GM21515 (cell line): ENCODE measurements around the gene APMAP.
"Not testable (repeated sequence)": the region's sequence is repeated elsewhere in the genome, so short reads cannot be mapped to it uniquely, and the experiment has no call there.

ENCODE experiments used
- ATAC-seq: cut with Tn5 transposase; IDR thresholded peaks from one replicate; pipeline ENCODE4 v1.9.1; 2021; ENCODE audit not compliant: unreplicated experiment

Gene APMAP

GRCh38 chr20:24954151-24954550, 38.4 kb downstream of the APMAP start:
- no peak for ATAC-seq

- ATAC-seq, result no peak
Observed at GRCh38 chr20:24953621-24954133, 38.9 kb downstream of the APMAP start.

- ATAC-seq, result no peak
Observed at GRCh38 chr20:24953209-24953575, 39.4 kb downstream of the APMAP start.

- ATAC-seq, result no peak
Observed at GRCh38 chr20:24952376-24953208, 40.0 kb downstream of the APMAP start.

DNA sequence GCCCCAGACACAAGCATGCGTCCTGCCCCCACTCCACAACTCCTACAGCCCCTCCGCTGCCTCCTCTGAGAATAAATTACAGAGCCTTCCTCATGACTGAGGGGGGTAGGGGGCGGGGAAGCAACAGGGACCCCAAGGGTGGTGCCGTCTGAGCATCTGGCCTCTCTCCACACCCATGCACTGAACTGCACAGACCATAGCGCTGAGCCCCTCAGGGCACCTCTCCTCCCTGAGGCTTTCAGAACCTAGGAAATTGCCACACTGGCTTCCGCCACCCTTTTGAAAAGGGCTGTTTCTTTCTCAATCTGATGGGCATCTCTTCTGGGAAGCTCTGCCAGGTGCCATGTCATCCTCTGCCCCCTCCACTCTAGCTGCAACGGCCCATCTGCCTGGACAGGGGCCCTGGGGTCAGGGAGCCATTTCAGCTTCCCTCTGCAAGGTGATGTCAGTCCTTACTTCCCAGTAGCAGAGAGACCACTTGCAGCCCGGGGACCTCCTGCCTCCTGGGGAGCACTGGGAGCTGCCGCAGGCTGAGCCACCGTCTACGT, 40.9 kb downstream of the APMAP start:
- no peak for ATAC-seq

- no peak for ATAC-seq
Observed at GRCh38 chr20:24950836-24951525, 41.6 kb downstream of the APMAP start.

- ATAC-seq, result no peak
Observed at GRCh38 chr20:24950128-24950835, 42.3 kb downstream of the APMAP start.

- ATAC-seq, result no peak
Observed at GRCh38 chr20:24949756-24950127, 42.8 kb downstream of the APMAP start.

DNA sequence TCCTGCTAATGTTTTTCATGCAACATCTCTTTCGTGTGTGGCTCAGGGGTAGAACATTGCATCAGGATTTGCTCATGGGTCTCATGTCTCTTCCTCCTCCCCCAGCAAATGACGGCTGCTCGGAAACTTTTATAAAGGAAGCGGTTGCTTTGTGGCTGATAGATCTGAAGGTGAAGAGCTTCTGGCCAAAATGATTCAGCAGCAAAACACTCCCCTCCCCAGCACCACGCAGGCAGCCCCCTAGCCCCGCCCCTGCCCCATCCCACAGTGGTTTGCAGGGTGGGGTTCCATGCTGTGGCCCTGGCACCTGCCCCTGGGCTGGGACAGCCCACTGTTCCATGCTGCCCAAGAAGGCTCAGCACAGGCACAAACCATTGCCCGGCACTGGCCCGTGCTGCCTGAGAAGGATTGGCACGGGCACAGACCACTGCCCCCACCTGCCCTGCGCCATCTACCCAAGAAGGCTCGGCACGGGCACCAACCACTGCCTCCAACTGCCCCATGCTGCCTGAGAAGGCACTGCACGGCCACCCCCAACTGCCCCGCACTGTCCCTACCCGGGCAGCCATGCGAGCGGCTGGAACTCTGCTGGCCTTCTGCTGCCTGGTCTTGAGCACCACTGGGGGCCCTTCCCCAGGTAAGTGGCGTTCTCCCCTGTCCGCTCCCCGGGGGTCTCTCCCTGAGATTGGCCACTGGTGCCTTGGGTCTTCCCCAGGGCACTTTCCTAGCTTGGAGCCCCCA, 43.4 kb downstream of the APMAP start, which contains the start of gene CST7:
Gene CST7 (plus strand): TSS at position 331 of the 741 bp plus-strand sequence. CDS start 237 bp downstream, at position 568.
- ATAC-seq, result no peak

- not testable (repeated sequence) for ATAC-seq
Observed at GRCh38 chr20:24948396-24948938, 44.1 kb downstream of the APMAP start.

DNA sequence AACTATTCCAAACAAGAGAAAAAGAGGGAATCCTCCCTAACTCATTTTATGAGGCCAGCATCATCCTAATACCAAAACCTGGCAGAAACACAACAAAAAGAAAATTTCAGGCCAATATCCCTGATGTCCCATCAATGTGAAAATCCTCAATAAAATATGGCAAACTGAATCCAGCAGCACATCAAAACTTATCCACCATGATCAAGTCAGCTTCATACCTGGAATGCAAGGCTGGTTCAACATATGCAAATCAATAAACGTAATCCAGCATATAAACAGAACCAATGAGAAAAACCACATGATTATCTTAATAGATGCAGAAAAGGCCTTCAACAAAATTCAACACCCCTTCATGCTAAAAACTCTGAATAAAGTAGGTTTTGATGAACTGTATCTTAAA, 46.2 kb downstream of the APMAP start:
- not testable (repeated sequence) for ATAC-seq

- no peak for ATAC-seq
Observed at GRCh38 chr20:24943731-24944130, 48.8 kb downstream of the APMAP start.

GRCh38 chr20:24943196-24943595, 49.4 kb downstream of the APMAP start:
- no peak for ATAC-seq

GRCh38 chr20:24942679-24943078, 49.9 kb downstream of the APMAP start:
- ATAC-seq, result no peak

GRCh38 chr20:24939036-24939435, 53.5 kb downstream of the APMAP start:
- no peak for ATAC-seq

DNA sequence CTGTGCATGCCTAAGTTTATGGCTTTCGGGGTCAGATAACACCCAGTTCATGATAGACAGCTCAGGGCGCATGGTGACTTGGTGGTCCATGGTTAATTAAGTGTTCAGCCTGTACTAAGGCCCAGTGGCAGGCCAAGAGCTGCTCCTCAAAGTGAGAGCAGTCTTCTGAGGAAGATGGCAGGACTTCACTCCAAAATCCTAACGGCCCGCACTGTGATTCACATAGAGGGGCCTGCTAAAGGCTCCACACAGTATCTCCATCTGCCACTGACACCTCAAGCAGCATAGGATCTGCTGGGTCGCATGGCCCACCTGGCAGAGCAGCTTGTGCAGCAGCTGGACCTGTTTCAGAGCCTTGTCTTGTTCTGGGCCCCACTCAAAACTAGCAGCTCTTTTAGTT, 54.1 kb downstream of the APMAP start:
- ATAC-seq, result no peak

DNA sequence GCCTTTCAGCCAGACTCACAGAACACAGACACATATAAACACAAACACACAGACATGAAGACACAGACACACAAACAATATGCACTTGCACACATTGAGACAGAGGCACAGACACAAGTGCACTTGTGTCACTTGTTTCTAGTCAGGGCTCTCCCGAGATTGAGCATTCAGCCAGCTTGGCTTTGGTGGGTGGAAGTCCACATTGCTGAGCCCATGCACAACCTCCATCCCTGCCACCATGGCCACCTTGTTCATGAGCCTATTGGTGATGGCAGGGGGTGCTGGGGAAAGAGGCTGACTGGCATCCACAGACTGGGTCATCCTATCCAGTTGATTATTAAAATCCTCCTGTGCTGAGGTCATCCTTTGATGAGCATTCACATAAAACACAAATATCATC, 55.0 kb downstream of the APMAP start:
- no peak for ATAC-seq

DNA sequence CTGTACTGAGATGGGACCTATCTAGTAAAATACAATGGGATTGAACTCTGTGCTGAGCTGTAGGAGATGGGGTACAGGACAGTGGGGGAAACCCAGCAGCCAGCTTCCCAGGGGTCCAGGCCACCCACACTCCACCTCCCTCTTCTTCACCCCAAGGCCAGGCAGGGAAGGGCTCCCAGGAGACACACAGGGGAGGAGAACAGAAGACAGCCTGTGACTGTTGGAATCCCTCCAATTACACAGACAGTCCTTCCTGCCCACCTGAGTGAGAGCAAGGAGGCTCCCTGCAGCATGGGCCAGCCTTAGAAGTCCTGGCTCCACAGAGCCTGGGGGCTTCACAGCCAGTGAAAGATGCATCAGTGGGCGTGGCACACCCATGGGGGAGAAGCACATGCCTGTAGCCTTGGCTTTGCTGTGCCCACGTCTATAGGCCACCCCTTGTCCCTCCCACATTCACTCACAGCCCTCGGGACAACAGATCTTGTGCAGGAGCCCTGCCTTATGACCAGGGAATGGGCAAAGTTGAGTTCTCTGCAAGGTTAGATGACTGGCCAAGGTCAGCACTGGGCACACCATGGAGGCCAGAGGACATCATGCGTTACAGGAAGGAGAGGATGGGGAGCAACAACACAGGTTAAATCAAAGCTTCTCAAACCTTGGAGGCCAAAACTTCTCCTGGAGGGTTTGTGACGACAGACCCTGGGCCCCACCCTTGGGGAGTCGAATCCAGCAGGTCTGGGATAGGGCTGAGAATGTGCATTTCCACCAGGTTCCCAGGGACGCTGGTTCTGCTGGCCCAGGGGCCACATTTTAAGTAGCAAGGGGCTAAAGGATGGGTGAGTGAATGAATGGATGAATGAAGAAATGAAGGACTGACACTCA, 55.8 kb downstream of the APMAP start:
- ATAC-seq, result no peak
